Measurements from ENCODE around the gene PTGES2. TPM values are rescaled to one million over a fixed set of nuclear protein-coding genes. Genes with fewer than 3 reads are reported as not detected.

The PTGES2 gene
- total and polyA plus RNA-seq, 2 of the 13 experiments (the other 11 are each of a cell fraction or from before 2014, with no cell fraction given), result 63.7 to 79.8 TPM

- 96% methylated on average over 4 of the region's 29 CpGs for WGBS (ENCODE audit: low lambda C conversion rate)
- Histone ChIP-seq H3K4me1 (ENCODE audit: insufficient read depth, low read length) (peaks cover 38% of the 10 kb centered on the region), H3K79me2 (ENCODE audit: insufficient read depth, low read length) (peaks cover 11% of the 10 kb centered on the region), H3K36me3 (replicated peaks in 1 of 2; ENCODE audit: control insufficient read depth in 1 of 2, insufficient read depth in 2 of 2, low read length in 2 of 2) (peaks cover 5 to 38% of the 10 kb centered on the region in 2 experiments; a peak in 3 of 5 replicates), H3K9me3 (ENCODE audit: low read length) (no peaks in the 10 kb centered on the region), H3K27me3 (ENCODE audit: control insufficient read depth in 1 of 2, insufficient read depth in 2 of 2, low read length in 2 of 2) (no peaks in the 10 kb centered on the region), H3K4me2 (ENCODE audit: low read depth, low read length) (no peak overlapping the region), H3K27ac (ENCODE audit: extremely low read length, insufficient read depth, low read length) (no peak overlapping the region), H3K9ac (ENCODE audit: insufficient read depth, low read depth, low read length) (no peak overlapping the region), H3K4me3 (replicated peaks in 1 of 3; ENCODE audit: insufficient read depth in 1 of 3, low read depth in 2 of 3, low read length in 3 of 3) (no peak overlapping the region), H2AFZ (ENCODE audit: low read length) (no peak overlapping the region), H4K20me1 (ENCODE audit: insufficient read depth, low read length) (peaks cover 4% of the 10 kb centered on the region; the same call in 1 of the 2 replicates)
- ChIA-PET CTCF (ENCODE audit: low intra/inter-chr PET ratio, low total read pairs) (no interaction called here), POLR2A (interaction anchor here (0.8 to 1.2 kb wide), 2 partner anchors 23 to 39 kb away, joined by 3 read pairs; no protein-coding TSS in a partner anchor)
- in situ Hi-C loops (cut with HindIII; ENCODE audit: extremely low pct_ligation_motif_present, low pct_unique_long_range_greater_than_20kb) (no loop called here), intact Hi-C loops (cut with micrococcal nuclease; ENCODE audit: unreplicated experiment) (no loop called here)
- FAIRE-seq, result no peak
- TF ChIP-seq RBM22 (optimal IDR thresholded peaks at IDR 0.05; ENCODE audit: low read length) (peak; percentile 22), AGO2 (optimal IDR thresholded peaks at IDR 0.05; ENCODE audit: low read depth, low read length) (peak; percentile 47), POLR2G (IDR thresholded peaks at IDR 0.05; ENCODE audit: low read depth, low read length) (peak; percentile 9; the same call in 1 of the 2 replicates), ZNF879 (CRISPR knock-in tag; IDR thresholded peaks at IDR 0.05) (no peak), ZNF17 (CRISPR knock-in tag; IDR thresholded peaks at IDR 0.05) (no peak), SYNCRIP (IDR thresholded peaks at IDR 0.05; ENCODE audit: insufficient read depth, low read depth, low read length) (no peak), RBFOX2 (IDR thresholded peaks at IDR 0.05; ENCODE audit: low read depth, low read length) (peak; percentile 71), ISL2 (CRISPR knock-in tag; IDR thresholded peaks at IDR 0.05) (no peak)
- no peak for DNase-seq (ENCODE audit: low spot score)
- no peak for ATAC-seq
- BruUV-seq (replicated peaks), result no TSS peak
Observed at GRCh38 chr9:128120741-128121465, 6.6 kb downstream of the PTGES2 start.
